Lung (tissue), 12 donors: ENCODE measurements around the gene GJD2. TPM values are rescaled to one million over a fixed set of nuclear protein-coding genes. Genes with fewer than 3 reads are reported as not detected.

Experiments
- ATAC-seq: fragments of 200-7000 bp; cut with Tn5 transposase; one replicate; pipeline ENCODE4 v1.9.1; 2020; ENCODE audit warnings: moderate number of reproducible peaks; ENCODE audit not compliant: insufficient read depth, low FRiP score
- DNase-seq, 3 donors: peaks; one replicate each; pipeline ENCODE4 v3.0.0-alpha.2; 2013 to 2017
- H3K27ac ChIP-seq, 2 donors: one replicate each; pipeline ENCODE4 v1.5.1; 2013; ENCODE audit warnings: mild to moderate bottlenecking in 2 of 2, moderate library complexity in 2 of 2, control low read depth in 1 of 2, inconsistent platforms in 1 of 2, low read depth in 1 of 2, low read length in 1 of 2
- H3K27me3 ChIP-seq, 3 donors: one replicate each; pipeline ENCODE4 v1.5.1; 2013; ENCODE audit warnings: low read length in 2 of 3; ENCODE audit not compliant: control insufficient read depth in 3 of 3, insufficient read depth in 3 of 3
- H3K36me3 ChIP-seq, 4 donors: one replicate each; pipeline ENCODE4 v1.5.1; 2013; ENCODE audit warnings: low read length in 4 of 4, mild to moderate bottlenecking in 1 of 4, moderate library complexity in 1 of 4; ENCODE audit not compliant: control insufficient read depth in 4 of 4, insufficient read depth in 4 of 4
- H3K4me1 ChIP-seq, 5 donors: one replicate each; pipeline ENCODE4 v1.5.1; 2013; ENCODE audit warnings: low read length in 5 of 5, mild to moderate bottlenecking in 2 of 5, moderate library complexity in 1 of 5; ENCODE audit not compliant: control insufficient read depth in 5 of 5, insufficient read depth in 5 of 5
- H3K4me3 ChIP-seq: one replicate; pipeline ENCODE4 v1.5.1; 2013; ENCODE audit warnings: mild to moderate bottlenecking, control low read depth, moderate library complexity
- H3K9ac ChIP-seq, 2 donors: one replicate each; pipeline ENCODE4 v1.5.1; 2013; ENCODE audit warnings: low read length in 2 of 2, control low read depth in 1 of 2; ENCODE audit not compliant: insufficient read depth in 1 of 2
- H3K9me3 ChIP-seq, 4 donors: one replicate each; pipeline ENCODE4 v1.5.1; 2013; ENCODE audit warnings: low read length in 3 of 4, mild to moderate bottlenecking in 1 of 4, moderate library complexity in 1 of 4; ENCODE audit not compliant: control insufficient read depth in 4 of 4, insufficient read depth in 3 of 4
- CTCF ChIP-seq: IDR thresholded peaks from 2 replicates; pipeline ENCODE4 v1.5.1; 2012; ENCODE audit warnings: mild to moderate bottlenecking; ENCODE audit errors: control extremely low read depth, extremely low read depth
- WGBS, 2 donors: extraction: QIAGEN DNeasy Blood & Tissue Kit; methylation state at CpG; one replicate each; pipeline ENCODE4 v1.1.7; 2013; 5-methylcytosine and 5-hydroxymethylcytosine counted together
- polyA plus RNA-seq, 2 donors: library from polyadenylated mRNA; stranded (reverse); fragments of 200-250 nt; gene quantifications; one replicate each; pipeline ENCODE4 v1.2.1, GENCODE V29; 2013
- total RNA-seq, 2 donors: library from RNA; depleted of rRNA in 1 of 2; stranded (reverse); fragments of >200 nt in 1 of 2; gene quantifications; one replicate each; pipeline ENCODE4 v1.2.1, GENCODE V29; 2014 to 2021
- donor health status: control.
- donor health status: control.
- donor health status: Bipolar disorder and iron deficiency.
- donor health status: healthy.
- donor health status: DM: yes; HTN: yes; CAD: no.

GJD2 gene
- total and polyA plus RNA-seq, 4 donors: 0.17 TPM; not detected in 3

DNA sequence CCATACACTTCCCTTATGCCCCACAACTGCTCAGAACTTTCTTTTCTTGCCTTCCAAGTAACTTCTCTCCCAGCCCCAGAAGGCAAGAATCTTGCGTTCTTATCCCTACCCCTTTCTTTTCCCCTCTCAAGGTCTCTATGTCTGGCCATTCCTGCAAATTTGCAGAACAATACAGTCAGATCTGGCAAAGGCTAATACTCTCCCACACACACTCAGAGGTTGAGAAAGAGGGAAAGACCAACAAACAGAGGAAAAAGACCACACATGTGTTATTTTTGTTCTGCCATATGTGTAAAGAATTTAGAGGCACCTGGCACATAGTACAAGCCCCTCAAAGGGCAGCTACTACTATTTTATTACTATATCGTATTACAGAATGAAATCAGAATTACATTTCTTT is 25.7 kb downstream of the GJD2 start:
- Histone ChIP-seq H3K27me3 (peaks cover 0 to 3% (median 0%) of the 10 kb centered on the region in 3 donors), H3K36me3 (no peaks in the 10 kb centered on the region), H3K27ac (no peak overlapping the region), H3K9me3 (no peaks in the 10 kb centered on the region), H3K9ac (no peak overlapping the region), H3K4me3 (no peak overlapping the region), H3K4me1 (peaks cover 0 to 2% (median 0%) of the 10 kb centered on the region in 5 donors)
- no peak for ATAC-seq
- WGBS, 2 donors: 82 to 84% methylated on average over 2 of the region's 2 CpGs
- TF ChIP-seq CTCF: no peak
- no peak for DNase-seq

DNA sequence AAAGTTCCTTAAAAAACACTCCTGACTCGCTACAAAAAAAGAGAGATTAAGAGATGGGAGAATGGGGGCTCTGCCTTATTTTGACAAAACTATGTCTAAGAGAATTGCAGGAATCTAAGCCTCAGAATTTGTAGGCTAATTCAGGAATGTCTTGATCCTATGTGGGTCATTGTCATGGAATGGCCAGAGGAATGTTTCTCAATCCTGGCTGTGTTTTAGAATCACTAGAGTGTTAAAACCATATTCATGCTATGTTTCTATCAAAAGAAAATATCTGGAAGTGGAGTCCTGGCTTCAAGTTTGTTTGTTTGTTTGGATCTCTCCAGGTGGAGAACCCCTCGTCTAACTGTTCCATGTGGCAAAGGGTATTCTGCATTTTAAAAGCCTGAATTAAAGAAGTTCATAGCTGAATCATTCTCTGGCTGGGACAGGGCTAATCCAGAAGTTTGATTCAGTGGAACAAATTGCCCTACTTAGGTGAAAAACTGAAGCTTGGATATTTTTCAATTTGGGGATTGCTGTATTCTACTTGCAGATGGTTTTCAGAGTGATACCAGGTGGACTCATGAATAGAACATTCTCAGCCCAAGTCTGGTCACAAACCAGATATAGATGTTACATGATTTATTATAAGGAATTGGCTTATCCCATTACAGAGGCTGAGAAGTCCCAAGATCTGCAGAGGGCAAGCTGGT is 28.2 kb downstream of the GJD2 start:
- DNase-seq (no peak), ATAC-seq (no peak)
- Histone ChIP-seq H3K27ac (no peak overlapping the region), H3K4me3 (no peak overlapping the region), H3K4me1 (peaks cover 0 to 6% (median 0%) of the 10 kb centered on the region in 5 donors), H3K9me3 (no peaks in the 10 kb centered on the region), H3K27me3 (peaks cover 0 to 3% (median 0%) of the 10 kb centered on the region in 3 donors), H3K36me3 (no peaks in the 10 kb centered on the region), H3K9ac (no peak overlapping the region)
- WGBS, 2 donors: 72 to 78% methylated on average over 2 of the region's 2 CpGs
- TF ChIP-seq CTCF: no peak

DNA sequence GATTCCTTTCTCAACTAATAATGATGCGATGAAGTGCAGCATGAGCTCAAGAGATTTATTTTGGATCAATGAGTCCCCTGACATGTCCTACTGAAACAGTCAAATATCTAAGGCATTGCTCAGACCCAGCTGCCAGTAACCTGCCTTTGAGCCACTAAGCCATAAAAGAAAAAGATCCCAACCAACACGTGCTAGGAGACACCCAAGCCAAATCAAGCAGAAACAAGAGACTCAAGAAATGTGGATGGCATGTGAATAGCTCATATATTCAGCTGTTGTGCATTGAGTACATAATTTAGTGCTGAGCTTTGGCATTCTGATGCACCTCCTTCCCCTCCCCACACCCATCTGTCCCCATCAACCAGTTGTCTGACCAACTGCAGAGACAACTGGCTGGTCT is 29.2 kb downstream of the GJD2 start:
- no peak overlapping the region for H3K4me3 ChIP-seq
- no peak overlapping the region for H3K9ac ChIP-seq
- no peak for ATAC-seq
- 83% methylated on average over 2 of the region's 2 CpGs for WGBS, 2 donors
- peaks cover 0 to 6% (median 0%) of the 10 kb centered on the region in 5 donors for H3K4me1 ChIP-seq
- H3K27me3 ChIP-seq: peaks cover 0 to 3% (median 0%) of the 10 kb centered on the region in 3 donors
- no peaks in the 10 kb centered on the region for H3K36me3 ChIP-seq
- no peak overlapping the region for H3K27ac ChIP-seq
- DNase-seq: no peak
- TF ChIP-seq CTCF: no peak
- no peaks in the 10 kb centered on the region for H3K9me3 ChIP-seq
